GM21360 (cell line): ENCODE measurements around the gene E2F6.

Source experiments
- ATAC-seq: cut with Tn5 transposase; IDR thresholded peaks from one replicate; pipeline ENCODE4 v1.9.1; 2021; ENCODE audit warnings: mild to moderate bottlenecking, moderate library complexity; ENCODE audit not compliant: unreplicated experiment

E2F6 gene

DNA sequence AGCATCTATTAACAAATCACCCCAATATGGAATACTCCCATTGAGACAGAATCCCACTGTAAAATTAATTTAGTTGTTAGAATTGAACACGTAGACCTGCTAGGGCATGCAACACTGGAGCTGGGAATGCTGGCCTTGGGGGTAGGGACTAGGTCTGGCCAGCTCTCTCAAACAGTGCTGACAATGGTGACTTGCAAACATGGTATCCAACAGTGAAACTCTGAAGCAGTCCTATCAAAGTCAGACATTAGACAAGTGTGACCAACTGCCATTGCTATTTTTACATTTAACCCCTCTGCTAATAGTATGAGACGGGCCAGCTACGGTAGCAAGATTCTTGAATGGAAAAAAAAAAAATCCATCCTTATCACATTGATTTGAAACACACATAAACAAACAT lies 7.2 kb downstream of the E2F6 start:
- no peak for ATAC-seq

DNA sequence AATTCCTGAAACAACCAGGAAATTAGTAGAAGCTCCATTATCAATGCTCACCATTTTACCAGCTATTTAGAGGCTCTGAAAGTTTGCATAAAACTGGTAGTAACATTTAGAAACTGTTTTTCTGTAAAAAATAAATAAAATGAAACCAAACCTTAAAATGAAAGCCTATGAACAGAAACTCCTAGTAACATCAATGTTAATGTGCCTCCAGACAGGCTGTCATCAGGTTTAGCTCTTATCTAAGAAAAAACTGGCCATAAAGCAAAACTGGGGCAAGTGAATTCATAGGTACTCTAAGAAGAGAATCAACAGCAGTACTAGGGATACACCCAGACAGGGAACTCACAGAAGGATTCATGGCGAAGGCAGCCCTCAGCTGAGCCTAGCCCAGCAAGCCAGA lies 8.0 kb downstream of the E2F6 start:
- ATAC-seq = no peak

DNA sequence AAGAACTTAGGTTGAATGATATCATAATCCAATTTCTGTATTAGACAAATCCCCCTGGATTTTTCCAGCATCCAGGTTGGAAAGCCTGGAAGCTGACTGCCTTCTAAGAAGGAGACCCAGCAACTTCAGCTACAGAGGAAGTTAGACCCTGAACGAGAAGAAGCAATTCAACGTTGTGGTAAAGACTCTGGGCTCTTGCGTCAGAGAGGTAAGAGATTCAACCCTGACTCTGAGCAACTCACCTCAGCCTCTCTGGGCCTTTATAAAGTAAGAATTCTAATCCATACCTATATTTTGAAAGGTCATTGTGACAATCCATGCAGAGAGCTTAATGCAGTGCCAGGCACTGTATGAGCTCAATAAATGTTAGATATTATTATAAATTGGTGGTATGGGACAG lies 9.7 kb downstream of the E2F6 start:
- no peak for ATAC-seq

DNA sequence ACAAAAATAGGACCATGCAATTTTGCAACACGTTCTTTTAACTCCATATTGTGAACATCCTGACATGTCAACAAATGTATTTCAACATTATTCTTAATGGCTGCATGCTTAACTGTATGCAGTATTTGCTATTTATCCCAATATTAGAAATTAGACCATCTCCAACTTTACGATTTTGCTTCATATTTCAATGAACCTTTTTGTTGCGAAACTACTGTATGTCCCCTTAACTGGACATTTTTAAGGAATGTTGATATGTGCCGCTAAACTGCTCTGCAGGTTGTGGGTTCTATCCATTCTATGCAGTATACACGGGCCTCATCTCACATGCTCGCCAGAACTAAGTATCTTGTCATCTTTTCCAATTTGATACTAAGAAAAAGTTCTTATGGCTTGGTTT lies 11.1 kb downstream of the E2F6 start:
- no peak for ATAC-seq

DNA sequence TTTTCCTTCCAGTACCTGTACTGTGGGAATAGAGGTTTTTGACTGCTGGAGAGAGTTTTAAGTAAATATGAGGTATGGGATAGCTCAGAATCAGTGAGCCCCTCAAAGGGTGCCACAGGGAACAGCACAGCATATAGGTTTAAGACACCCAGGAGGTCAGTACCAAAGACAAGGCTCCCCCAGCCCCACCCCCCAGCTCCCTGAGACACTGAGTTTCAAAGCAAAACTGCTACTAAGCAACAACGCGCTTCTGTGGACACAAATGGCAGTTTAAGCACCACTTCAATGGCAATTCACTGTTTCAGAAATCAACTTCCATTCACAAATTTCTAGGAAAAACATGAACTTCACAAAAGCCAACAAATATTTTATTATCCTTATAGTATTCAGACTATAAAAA lies 15.2 kb downstream of the E2F6 start:
- ATAC-seq = no peak

DNA sequence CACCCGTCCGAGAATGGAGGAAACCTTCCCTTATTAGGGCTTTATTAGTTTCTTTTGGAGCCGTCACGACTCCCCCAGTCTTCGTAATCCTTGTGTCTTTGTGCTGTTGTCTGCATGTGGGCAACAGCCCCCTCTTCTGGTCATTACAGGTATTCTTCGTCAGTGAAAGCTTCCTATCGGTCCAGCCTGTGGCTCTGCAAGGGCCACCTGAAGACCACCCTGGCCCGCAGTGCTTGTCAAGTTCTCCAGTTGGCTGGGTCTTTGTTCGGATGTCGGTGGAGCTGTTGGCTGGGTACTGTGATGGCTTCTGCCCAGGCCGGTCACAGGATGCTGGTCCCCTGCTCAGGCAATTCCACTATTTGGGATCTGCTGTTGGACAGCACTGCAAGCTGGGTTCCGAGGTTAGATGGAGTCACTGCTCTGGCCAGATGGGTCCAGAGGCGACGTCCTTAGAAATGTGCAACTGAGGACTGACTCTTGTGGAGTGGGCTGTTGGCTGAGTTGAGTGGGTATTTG lies 19.2 kb downstream of the E2F6 start:
- ATAC-seq = no peak

DNA sequence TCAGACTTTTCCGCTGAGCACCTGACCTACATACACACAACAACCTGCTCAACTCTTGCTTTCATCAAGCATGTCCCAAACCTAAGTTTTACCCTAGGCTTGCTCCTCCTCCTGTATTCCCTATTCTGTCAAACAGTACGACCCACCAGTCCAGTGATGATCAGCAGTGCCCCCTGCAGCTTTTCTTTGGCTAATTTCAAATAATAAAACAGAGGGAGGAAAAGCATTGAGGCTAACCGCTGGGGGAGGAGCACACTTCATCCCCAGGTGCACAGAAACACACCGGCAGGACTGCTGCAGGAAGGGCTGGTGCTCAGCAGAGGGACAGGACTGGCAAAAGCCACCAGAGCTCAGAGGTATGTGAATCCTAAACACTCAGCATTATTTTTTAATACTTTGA lies 21.2 kb downstream of the E2F6 start:
- no peak for ATAC-seq

DNA sequence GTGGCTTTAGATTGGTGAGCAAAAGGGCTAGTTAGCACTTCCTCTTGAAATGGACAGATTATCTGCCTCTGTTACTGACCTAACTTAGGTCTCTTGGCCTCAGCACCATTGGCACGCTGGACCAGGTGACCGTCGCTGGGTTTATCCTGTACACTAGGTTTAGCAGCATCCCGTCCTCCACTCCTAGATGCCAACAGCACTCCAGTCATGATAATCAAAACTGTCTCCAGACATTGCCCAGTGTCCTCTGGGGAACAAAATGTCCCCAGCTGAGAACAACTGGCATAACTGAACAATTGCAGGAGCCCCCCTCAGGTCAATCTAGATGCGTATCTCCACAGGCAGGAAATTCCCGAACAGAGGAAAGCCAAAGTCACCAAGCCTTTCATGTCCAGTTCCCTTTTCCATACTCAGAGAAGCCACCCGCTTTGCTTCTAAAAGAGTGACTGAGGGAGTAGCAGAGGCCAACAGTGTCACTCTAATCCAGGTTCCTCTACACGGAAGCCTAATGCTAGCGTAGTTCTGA lies 27.3 kb downstream of the E2F6 start:
- no peak for ATAC-seq

DNA sequence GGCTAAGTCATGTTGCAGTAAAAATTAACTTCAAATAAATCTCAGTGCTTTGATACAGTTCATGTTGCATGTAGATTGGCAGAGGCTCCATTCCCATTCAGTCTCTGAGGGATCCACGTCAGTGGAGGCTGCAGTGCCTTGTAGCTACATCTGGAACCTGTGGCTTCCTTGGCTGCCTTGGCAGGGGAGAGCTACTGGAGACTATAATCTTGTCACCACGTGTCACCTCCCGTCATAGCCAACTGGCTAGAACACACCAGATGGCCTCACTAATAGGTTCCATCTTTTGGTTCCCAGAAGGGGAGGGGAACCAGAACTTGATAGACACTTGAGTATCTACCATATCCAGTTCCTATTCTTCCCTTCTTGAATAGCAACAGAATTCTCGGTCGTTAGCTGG lies 28.4 kb downstream of the E2F6 start:
- ATAC-seq = no peak

DNA sequence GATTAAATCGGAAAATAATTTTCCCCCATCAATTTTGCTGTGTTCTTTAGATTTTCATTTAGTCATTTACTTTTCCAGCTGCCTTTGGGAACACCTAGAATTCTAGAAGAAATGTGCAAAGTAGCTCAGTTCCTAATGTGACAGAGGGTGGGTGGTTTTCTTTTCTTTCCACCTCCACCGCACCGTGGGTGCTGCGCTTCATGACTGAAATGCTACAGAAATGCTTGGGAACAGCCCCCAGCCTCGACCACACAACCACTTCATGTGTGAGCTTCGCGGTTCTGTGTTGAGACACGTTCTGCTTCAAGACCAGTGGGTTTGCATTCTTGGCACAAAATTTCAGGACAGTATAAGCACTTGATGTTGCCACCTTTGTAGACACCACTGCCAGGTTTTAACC lies 30.9 kb downstream of the E2F6 start:
- ATAC-seq = no peak

DNA sequence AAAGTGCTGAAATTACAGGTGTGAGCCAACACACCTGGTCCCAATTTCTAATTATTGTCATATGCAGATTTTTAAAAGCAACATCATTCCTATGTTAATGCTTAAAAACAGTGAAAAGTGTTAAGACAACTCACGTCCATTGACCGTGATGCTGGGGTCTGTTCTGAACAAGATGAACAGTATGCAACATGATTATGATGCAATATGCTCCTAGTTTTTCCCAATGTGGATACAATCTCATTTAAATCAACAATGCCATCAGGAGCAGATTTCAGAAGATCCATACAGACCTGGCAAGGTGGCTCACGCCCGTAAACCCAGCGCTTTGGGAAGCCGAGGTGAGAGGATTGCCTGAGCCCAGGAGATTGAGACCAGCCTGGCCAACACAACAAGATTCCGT lies 31.5 kb downstream of the E2F6 start:
- ATAC-seq = no peak

DNA sequence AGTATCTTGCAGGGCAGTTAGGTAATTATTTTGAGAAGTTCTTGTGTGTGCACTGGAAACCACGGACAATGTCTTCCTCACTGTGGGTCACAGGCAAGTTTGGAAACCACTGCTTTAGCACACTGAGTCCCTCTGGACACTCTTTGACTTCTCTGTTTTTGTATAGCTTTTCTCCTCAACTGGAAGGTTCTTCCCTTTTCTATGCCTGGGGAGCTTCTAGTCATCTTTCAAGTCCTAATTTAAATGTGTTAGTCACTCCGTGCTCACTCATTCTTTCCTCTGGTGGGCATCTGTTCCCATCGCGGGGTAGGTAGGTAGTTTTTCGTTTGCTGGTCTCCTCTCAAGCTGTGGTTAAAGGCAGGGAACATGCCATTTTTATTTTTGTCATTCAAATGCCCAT lies 32.1 kb downstream of the E2F6 start:
- no peak for ATAC-seq

DNA sequence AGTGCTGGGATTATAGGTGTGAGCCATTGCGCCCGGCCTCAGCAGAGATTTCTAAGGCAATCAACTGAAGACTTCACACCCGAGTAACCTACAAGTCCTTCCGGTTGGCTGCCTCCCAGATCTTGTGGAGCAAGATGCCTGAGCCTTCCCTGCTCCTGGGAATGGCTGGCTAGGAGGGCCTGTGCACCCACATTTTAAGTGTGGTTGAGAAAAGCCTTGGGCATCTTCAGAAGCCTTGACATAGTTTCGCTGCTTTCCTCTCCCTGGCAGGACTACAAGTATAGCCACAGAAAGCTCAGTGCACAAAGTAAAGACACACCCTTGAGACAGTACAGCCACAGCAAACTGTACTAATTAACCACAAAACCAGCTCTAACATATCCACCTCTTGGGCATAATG lies 35.2 kb downstream of the E2F6 start:
- ATAC-seq = no peak

DNA sequence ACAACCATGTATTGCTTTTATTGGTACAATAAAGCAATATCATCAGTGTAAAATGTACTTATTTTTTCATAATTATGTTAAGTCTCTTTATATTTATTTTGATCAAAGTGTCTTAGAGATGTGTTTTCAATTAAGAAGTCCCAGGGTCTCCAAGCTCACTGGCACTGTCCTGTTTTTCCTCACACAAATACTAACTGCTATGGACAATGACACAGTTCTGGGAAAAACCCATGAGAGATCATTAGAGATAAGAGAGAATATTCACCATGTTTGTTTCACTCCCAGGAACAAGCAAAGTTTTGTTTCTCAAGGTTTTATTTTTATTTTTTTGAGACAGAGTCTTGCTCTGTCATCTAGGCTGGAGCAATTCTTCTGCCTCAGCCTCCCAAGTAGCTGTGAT lies 38.7 kb downstream of the E2F6 start:
- no peak for ATAC-seq

DNA sequence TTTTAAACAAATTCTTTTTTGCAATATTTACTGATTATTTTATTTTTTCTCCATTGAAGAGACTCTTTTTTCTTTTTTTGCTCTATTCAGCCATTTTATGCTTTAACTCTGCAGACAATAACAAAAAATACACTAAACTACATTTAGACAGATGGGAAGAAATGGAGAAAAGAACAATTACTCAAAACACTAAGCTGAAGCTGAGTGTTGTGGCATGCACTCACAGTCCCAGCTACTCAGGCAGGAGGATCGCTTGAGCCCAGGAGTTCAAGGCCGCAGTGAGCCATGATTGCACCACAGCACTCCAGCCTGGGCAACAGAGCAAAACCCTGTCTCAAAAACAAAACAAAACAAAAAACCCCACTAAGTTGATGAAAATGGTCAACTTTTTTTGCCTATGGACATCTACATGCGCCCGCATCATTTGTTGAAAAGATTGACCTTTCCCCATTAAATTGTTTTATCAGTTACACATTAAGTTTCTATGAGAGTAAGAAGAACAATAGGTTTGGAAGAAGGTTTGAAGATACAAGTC lies 43.0 kb downstream of the E2F6 start:
- ATAC-seq = no peak

DNA sequence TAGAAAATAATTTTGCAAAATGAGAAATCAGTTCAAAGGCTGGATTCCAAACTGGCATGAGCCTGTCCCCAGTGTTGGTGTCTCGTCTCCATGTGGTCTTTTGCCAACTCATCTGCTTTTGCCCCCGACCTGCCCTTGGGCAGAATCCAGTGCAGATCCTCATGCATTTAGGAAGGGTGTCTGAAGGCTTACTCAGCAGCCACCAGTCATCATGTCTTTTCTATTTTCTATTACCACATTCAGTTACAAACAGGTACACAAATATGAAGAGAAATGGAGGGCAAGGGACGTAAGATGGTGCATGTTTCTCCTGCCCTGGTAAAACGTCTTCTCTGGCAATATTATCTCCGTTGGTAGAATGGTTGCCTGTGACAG lies 43.5 kb downstream of the E2F6 start:
- no peak for ATAC-seq

DNA sequence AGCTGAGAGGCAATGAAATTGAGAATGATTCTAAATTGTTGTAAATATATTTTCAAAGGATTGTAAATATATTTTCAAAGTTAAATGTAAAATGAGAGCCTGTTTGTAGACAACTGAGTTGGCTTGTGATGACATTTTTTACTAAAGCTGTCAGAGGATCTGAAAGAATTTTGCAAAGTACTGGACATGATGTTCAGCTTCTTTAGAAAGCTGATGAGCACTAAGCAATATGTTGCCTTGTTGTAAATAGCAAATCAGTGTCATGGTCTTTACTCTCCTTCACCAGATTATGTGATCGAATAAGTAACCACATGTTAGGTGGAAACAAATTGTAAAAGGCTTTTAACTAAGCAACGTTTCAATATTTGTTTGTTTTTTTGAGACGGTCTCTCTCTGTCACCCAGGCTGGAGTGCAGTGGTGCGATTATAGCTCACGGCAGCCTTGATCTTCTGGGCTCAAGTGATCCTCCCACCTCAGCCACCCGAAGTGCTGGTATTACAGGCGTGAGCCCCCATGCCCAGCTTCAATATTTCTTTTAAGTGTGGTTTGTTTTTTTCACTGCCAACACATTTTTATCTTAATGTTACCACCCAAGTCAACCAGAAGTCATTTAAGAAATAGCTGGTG lies 44.0 kb downstream of the E2F6 start:
- ATAC-seq = no peak

DNA sequence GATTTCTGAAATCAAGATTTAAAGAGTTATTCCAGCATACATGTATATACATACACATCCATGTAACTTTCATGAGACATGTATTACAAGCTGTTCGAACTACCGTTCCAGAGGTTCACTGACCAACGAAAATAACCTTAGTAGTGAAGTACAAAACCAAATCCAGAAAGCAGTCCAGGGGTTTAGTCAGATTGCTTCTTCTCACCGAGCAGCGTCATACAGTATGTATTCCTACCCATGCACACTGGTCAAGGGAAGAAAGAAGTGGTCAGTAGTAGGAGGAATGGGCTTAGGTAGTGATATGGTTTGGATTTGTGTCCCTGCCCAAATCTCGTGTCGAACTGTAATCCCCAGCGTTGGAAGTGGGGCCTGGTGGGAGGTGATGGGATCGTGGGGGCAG lies 45.3 kb downstream of the E2F6 start:
- no peak for ATAC-seq

DNA sequence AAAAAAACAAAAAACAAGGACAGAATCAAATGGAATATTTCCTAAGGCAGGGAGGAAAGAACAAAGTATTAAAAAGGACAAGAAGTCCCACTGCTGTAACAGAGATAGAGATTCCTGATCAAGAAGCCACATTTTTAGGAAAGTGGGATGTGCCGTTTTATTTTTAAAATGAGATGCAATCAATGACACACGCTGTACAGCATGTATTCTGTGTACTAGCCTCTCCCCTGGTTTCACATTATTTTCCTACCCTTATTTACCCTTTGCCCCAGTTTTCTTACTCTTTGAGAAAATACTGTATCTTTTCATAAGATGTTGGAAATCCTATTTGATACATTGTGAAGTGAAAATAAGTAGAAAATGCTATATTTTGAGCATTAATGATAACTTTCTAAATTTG lies 45.8 kb downstream of the E2F6 start:
- no peak for ATAC-seq

DNA sequence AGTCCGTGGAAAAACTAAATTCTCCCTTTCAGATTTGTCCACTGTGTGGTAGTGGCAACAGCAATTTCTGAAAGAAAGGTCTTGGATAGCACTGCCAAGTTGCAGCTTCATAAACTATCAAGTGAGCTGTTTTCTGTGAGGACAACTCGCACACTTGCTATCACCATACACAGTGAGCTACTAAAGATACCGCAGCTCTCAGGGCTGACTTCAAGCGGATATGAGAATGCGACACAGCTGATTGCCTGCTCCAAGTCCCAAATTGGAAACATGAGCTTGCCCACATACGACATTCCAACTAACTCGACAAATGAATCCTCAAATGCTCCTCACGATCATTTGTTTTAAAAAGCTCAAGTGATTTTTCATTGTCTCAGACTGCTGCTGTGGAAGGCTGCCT lies 46.2 kb downstream of the E2F6 start:
- no peak for ATAC-seq

DNA sequence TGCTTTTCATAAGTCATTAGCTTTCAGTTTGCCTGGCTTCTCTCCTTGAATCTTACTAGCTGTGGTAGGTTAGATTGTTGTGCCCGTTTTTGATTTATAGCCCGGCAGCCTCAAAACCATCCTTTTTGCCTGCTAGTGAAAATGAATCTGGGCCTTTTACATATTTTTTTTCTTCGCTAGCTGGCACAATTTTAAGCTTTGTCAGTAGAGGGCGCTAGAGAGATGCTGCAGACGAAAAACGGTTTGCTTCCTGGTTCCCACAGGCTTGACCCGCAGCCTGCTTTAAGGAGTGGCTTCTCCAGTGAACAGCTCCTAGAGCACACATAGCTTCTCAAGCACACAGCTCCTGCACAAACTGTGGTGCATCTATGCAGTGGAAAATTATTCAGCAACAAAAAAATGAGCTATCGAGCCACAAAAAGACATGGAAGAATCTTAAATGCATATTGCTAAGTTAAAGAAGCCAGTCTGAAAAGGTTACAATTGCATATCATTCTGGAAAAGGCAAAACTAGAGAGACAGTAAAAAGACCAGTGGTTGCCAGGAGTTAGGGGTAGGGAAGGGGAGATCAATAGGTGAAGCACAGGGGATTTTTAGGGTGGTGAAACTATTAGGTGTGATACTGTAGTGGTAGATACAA lies 47.9 kb downstream of the E2F6 start:
- no peak for ATAC-seq

DNA sequence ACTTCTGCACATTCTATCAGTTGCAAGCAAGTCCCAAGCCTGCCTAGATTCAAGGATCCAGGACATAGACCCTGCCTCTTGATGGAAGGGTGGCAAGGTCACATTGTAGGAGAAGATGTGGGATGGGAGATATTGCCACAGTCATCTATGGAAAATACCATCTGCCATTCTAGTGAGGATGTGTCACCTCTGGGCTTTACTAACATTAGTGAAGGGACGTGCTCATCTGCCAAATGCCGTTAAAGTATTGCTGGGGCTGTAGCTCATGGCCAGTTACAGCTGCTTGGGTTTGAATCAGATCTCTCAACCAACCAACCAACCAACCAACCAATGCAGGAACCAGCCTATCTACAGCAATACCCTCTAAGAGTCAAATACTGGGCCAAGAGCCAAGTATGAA lies 49.0 kb downstream of the E2F6 start:
- ATAC-seq = no peak

DNA sequence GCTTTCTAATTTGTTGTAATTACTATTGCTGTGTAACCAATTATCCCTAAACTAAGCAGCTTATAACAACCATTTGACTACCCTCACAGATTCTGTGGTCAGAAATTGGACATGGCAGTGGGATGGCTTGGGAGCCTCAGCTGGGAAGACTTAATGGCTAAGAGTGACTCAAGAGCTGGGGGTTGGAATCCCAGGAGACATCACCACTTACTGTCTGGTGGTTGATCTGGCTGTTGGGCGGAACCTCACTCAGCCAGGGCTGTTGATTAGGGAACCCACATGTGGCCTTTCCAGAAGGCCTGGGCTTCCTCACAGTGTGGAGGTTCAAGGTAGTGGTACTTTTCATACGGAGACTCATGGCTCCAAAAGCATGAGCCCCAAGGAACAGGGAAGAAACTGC lies 49.8 kb downstream of the E2F6 start:
- ATAC-seq = no peak
